Naive thymus-derived CD4-positive, alpha-beta T cell (primary cell): ENCODE results near the gene NRG3. TPM values are rescaled to one million over a fixed set of nuclear protein-coding genes. Genes with fewer than 3 reads are reported as not detected.

Experiments used
- ATAC-seq: fragments of 150-1000 bp; cut with Tn5 transposase; 2 replicates; pipeline ENCODE4 v1.10.0; 2021; ENCODE audit warnings: mild to moderate bottlenecking, moderate library complexity
- CTCF ChIA-PET: fragments of 350-600 bp; sonication (Branson Sonifier 250); formaldehyde crosslinking; loops from one replicate; lab custom pipeline; 2021; ENCODE audit warnings: antibody characterized with exemption; lab: Charles Lee
- POLR2A ChIA-PET: fragments of 350-600 bp; sonication (Branson Sonifier 250); formaldehyde crosslinking; loops from one replicate; lab custom pipeline; 2021; ENCODE audit warnings: antibody characterized with exemption, inconsistent platforms; lab: Charles Lee
- DNase-seq, 9 donors: peaks; one replicate each; pipeline versions ENCODE4 v3.0.0 to v3.0.0-alpha.2; 2020 to 2022; ENCODE audit warnings: mixed read lengths in 1 of 9
- H3K27ac ChIP-seq: one replicate; pipeline ENCODE4 v1.7.0; 2013; ENCODE audit warnings: mild to moderate bottlenecking, low read depth, low read length, moderate library complexity
- H3K27me3 ChIP-seq, 2 donors: one replicate each; pipeline ENCODE4 v1.7.0; 2013; ENCODE audit warnings: low read length in 2 of 2, mild to moderate bottlenecking in 2 of 2, moderate library complexity in 2 of 2; ENCODE audit not compliant: control insufficient read depth in 2 of 2, insufficient read depth in 2 of 2
- H3K36me3 ChIP-seq, 3 experiments: 1 replicate in 2 of 3; 2 replicates in 1 of 3; pipeline ENCODE4 v1.7.0; 2013; ENCODE audit warnings: low read length in 3 of 3, mild to moderate bottlenecking in 3 of 3, moderate library complexity in 1 of 3; ENCODE audit not compliant: insufficient read depth in 3 of 3, control insufficient read depth in 2 of 3
- H3K4me1 ChIP-seq, 2 donors: one replicate each; pipeline ENCODE4 v1.7.0; 2013; ENCODE audit warnings: low read length in 2 of 2, mild to moderate bottlenecking in 2 of 2, moderate library complexity in 1 of 2; ENCODE audit not compliant: control insufficient read depth in 2 of 2, insufficient read depth in 2 of 2
- H3K4me3 ChIP-seq: 2 replicates; pipeline ENCODE4 v1.7.0; 2013; ENCODE audit warnings: mild to moderate bottlenecking, low read length
- H3K9me3 ChIP-seq, 3 experiments: 1 replicate in 2 of 3; 2 replicates in 1 of 3; pipeline ENCODE4 v1.7.0; 2013; ENCODE audit warnings: low read length in 3 of 3; ENCODE audit not compliant: control insufficient read depth in 2 of 3
- H3K27ac Mint-ChIP-seq, 9 donors: one replicate each; pipeline ENCODE4 v1.8.0; 2020 to 2022; ENCODE audit warnings: mixed read lengths in 9 of 9, mild to moderate bottlenecking in 8 of 9, moderate library complexity in 5 of 9, inconsistent platforms in 2 of 9
- H3K27me3 Mint-ChIP-seq, 5 donors: one replicate each; pipeline ENCODE4 v1.8.0; 2021 to 2022; ENCODE audit warnings: mixed read lengths in 5 of 5, mild to moderate bottlenecking in 1 of 5
- H3K36me3 Mint-ChIP-seq, 5 donors: one replicate each; pipeline ENCODE4 v1.8.0; 2020 to 2022; ENCODE audit warnings: mixed read lengths in 5 of 5, mild to moderate bottlenecking in 3 of 5, inconsistent platforms in 1 of 5
- H3K4me1 Mint-ChIP-seq, 7 donors: one replicate each; pipeline ENCODE4 v1.8.0; 2020 to 2022; ENCODE audit warnings: mixed read lengths in 7 of 7, mild to moderate bottlenecking in 3 of 7, inconsistent platforms in 1 of 7
- H3K4me3 Mint-ChIP-seq, 10 donors: one replicate each; pipeline ENCODE4 v1.8.0; 2020 to 2022; ENCODE audit warnings: mild to moderate bottlenecking in 10 of 10, mixed read lengths in 10 of 10, moderate library complexity in 6 of 10, inconsistent platforms in 2 of 10
- H3K9me3 Mint-ChIP-seq, 11 donors: one replicate each; pipeline ENCODE4 v1.8.0; 2020 to 2022; ENCODE audit warnings: mixed read lengths in 11 of 11, mild to moderate bottlenecking in 4 of 11, inconsistent platforms in 1 of 11, moderate library complexity in 1 of 11
- intact Hi-C, 2 donors: fragments of 100-400 bp; cut with micrococcal nuclease; formaldehyde crosslinking; loops; one replicate each; pipeline ENCODE4 v1.15.1; 2023
- polyA plus RNA-seq, 2 donors: library from polyadenylated mRNA; unstranded; fragments of 300-500 nt; fragmentation: Illumina TruSeq; gene quantifications; one replicate each; pipeline ENCODE4 v1.2.3, GENCODE V29; 2021
- total RNA-seq, 6 experiments: library from RNA in 5 of 6; stranded (reverse) in 5 of 6; gene quantifications; 1 replicate in 5 of 6; 2 replicates in 1 of 6; pipeline ENCODE4 v1.2.3 and lab custom pipeline; 2021 to 2026

The NRG3 gene
- total and polyA plus RNA-seq, 7 experiments from 2014 or later, result not detected

DNA sequence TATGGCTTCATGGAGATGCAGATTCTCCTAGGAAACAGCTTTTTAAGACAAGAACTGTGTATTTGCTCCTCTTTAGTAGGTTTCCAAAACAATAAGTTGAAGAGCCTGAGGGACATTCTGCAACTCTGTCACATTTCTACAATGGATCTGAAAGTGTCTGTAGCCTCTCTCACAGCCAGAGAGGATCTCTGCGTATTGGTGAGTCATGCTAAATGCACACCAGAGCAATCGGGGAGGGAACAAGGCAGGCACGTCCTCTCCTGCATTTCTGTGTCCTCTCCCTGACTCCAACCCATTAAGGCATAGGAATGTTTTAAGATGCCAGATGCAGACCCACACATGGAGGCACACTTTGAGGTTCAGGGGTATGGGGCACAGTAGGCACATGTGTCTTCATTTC, 1137.9 kb downstream of the NRG3 start:
- Histone ChIP-seq H3K4me3 (no peak overlapping the region), H3K36me3 (no peaks in the 10 kb centered on the region), H3K27ac (no peak overlapping the region), H3K27me3 (no peaks in the 10 kb centered on the region), H3K9me3 (no peaks in the 10 kb centered on the region), H3K4me1 (no peaks in the 10 kb centered on the region)
- no peaks in the 10 kb centered on the region for H3K36me3 Mint-ChIP-seq
- no peaks in the 10 kb centered on the region for H3K27me3 Mint-ChIP-seq
- H3K9me3 Mint-ChIP-seq, result peaks cover 0 to 5% (median 0%) of the 10 kb centered on the region in 11 donors
- H3K27ac Mint-ChIP-seq, result no peak overlapping the region
- H3K4me3 Mint-ChIP-seq, result no peak overlapping the region
- POLR2A ChIA-PET, result no interaction called here
- intact Hi-C loops, result no loop called here
- H3K4me1 Mint-ChIP-seq, result no peaks in the 10 kb centered on the region
- DNase-seq (no peak), ATAC-seq (no peak)
- CTCF ChIA-PET, result no interaction called here

GRCh38 chr10:83017076-83017867, 1142.3 kb downstream of the NRG3 start:
- POLR2A ChIA-PET, result no interaction called here
- intact Hi-C loops, result no loop called here
- DNase-seq, result no peak

DNA sequence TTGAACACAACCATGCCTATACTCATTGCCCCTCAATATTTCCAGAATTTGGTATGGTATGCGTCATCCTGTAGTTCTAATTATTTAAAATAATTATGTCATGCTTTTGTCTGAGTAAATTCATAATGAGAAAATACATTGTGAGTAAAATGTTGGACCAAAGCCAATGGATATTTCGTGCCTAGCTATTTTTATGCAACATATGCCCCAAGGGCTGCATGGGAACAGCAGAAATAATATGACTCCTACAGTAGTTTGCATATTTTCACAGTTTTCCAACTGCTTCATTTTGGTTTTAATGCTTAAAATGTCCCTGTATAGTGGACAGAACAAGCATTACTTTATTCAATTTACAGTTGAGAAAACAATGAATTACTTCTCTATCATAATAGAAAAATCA, 1148.7 kb downstream of the NRG3 start:
- peaks cover 2 to 30% (median 12%) of the 10 kb centered on the region in 11 donors for H3K9me3 Mint-ChIP-seq
- no peak for ATAC-seq
- intact Hi-C loops, result no loop called here
- no peaks in the 10 kb centered on the region for H3K36me3 ChIP-seq
- DNase-seq, result no peak
- CTCF ChIA-PET, result no interaction called here
- no peaks in the 10 kb centered on the region for H3K4me1 Mint-ChIP-seq
- H3K27me3 ChIP-seq, result no peaks in the 10 kb centered on the region
- POLR2A ChIA-PET, result no interaction called here
- H3K36me3 Mint-ChIP-seq, result no peaks in the 10 kb centered on the region
- no peaks in the 10 kb centered on the region for H3K4me1 ChIP-seq
- no peak overlapping the region for H3K4me3 ChIP-seq
- no peaks in the 10 kb centered on the region for H3K27me3 Mint-ChIP-seq
- no peak overlapping the region for H3K27ac Mint-ChIP-seq
- H3K9me3 ChIP-seq, result no peaks in the 10 kb centered on the region
- H3K4me3 Mint-ChIP-seq, result no peak overlapping the region
- H3K27ac ChIP-seq, result no peak overlapping the region

More at GRCh38 chr10:83017076-83017867, 1142.3 kb downstream of the NRG3 start:
- no peaks in the 10 kb centered on the region for H3K27me3 Mint-ChIP-seq
- H3K9me3 ChIP-seq, result no peaks in the 10 kb centered on the region
- H3K36me3 ChIP-seq, result no peaks in the 10 kb centered on the region
- peaks cover 0 to 19% (median 7%) of the 10 kb centered on the region in 11 donors for H3K9me3 Mint-ChIP-seq
- H3K36me3 Mint-ChIP-seq, result no peaks in the 10 kb centered on the region
- no peaks in the 10 kb centered on the region for H3K4me1 ChIP-seq
- H3K4me3 ChIP-seq, result no peak overlapping the region
- no peak for ATAC-seq
- no peaks in the 10 kb centered on the region for H3K4me1 Mint-ChIP-seq
- no peak overlapping the region for H3K4me3 Mint-ChIP-seq
- H3K27ac Mint-ChIP-seq, result no peak overlapping the region
- no peaks in the 10 kb centered on the region for H3K27me3 ChIP-seq
- H3K27ac ChIP-seq, result no peak overlapping the region
- CTCF ChIA-PET, result no interaction called here
